ENCODE data around the gene XAB2.

- TF ChIP-seq, protein P1, sequence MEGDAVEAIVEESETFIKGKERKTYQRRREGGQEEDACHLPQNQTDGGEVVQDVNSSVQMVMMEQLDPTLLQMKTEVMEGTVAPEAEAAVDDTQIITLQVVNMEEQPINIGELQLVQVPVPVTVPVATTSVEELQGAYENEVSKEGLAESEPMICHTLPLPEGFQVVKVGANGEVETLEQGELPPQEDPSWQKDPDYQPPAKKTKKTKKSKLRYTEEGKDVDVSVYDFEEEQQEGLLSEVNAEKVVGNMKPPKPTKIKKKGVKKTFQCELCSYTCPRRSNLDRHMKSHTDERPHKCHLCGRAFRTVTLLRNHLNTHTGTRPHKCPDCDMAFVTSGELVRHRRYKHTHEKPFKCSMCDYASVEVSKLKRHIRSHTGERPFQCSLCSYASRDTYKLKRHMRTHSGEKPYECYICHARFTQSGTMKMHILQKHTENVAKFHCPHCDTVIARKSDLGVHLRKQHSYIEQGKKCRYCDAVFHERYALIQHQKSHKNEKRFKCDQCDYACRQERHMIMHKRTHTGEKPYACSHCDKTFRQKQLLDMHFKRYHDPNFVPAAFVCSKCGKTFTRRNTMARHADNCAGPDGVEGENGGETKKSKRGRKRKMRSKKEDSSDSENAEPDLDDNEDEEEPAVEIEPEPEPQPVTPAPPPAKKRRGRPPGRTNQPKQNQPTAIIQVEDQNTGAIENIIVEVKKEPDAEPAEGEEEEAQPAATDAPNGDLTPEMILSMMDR (IDR thresholded peaks at IDR 0.05): no peak
- TF ChIP-seq POLR2A (IDR thresholded peaks at IDR 0.05): no peak
These were observed 33.0 kb downstream of the XAB2 start for GRCh38 chr19:7596211-7596937.

All from Peyer's patch (tissue), 4 donors.